H9 (cell line): ENCODE measurements around the gene TSHZ1. TPM values are rescaled to one million over a fixed set of nuclear protein-coding genes. Genes with fewer than 3 reads are reported as not detected.

Source experiments
- DNase-seq: peaks from one replicate; pipeline ENCODE4 v3.0.0-alpha.2; 2017
- H2AFZ ChIP-seq: one replicate; pipeline ENCODE4 v1.6.1; 2013; ENCODE audit warnings: mild to moderate bottlenecking, low read length, control low read depth, moderate library complexity
- H2AK5ac ChIP-seq: 2 replicates; pipeline ENCODE4 v1.6.1; 2013; ENCODE audit warnings: low read length, control low read depth, mixed read lengths; ENCODE audit not compliant: insufficient read length
- H2BK120ac ChIP-seq: one replicate; pipeline ENCODE4 v1.6.1; 2013; ENCODE audit warnings: low read depth, mild to moderate bottlenecking, low read length, control low read depth, inconsistent platforms; ENCODE audit not compliant: poor library complexity, severe bottlenecking
- H2BK12ac ChIP-seq: 2 replicates; pipeline ENCODE4 v1.6.1; 2013; ENCODE audit warnings: low read length, control low read depth, mixed read lengths, low read depth; ENCODE audit not compliant: insufficient read length
- H2BK15ac ChIP-seq: 2 replicates; pipeline ENCODE4 v1.6.1; 2013; ENCODE audit warnings: low read depth, low read length, control low read depth
- H2BK20ac ChIP-seq: one replicate; pipeline ENCODE4 v1.6.1; 2013; ENCODE audit warnings: low read depth, mild to moderate bottlenecking, low read length, control low read depth, inconsistent platforms; ENCODE audit not compliant: poor library complexity, severe bottlenecking
- H2BK5ac ChIP-seq: 2 replicates; pipeline ENCODE4 v1.6.1; 2013; ENCODE audit warnings: low read length, control low read depth, mixed read lengths; ENCODE audit not compliant: insufficient read length
- H3K14ac ChIP-seq: 2 replicates; pipeline ENCODE4 v1.6.1; 2013; ENCODE audit warnings: low read length, control low read depth; ENCODE audit not compliant: insufficient read depth
- H3K18ac ChIP-seq: 2 replicates; pipeline ENCODE4 v1.6.1; 2013; ENCODE audit warnings: low read depth, mild to moderate bottlenecking, mixed read lengths, low read length, control low read depth; ENCODE audit not compliant: insufficient read length
- H3K23ac ChIP-seq: 2 replicates; pipeline ENCODE4 v1.6.1; 2013; ENCODE audit warnings: low read length, control low read depth, mixed read lengths, low read depth; ENCODE audit not compliant: insufficient read length
- H3K23me2 ChIP-seq: 2 replicates; pipeline ENCODE4 v1.6.1; 2013; ENCODE audit warnings: low read depth, mild to moderate bottlenecking, mixed read lengths, low read length, control low read depth; ENCODE audit not compliant: insufficient read length, poor library complexity, severe bottlenecking
- H3K27ac ChIP-seq: 2 replicates; pipeline ENCODE4 v1.5.1; 2013; ENCODE audit warnings: low read length, control low read depth, mixed read lengths, low read depth; ENCODE audit not compliant: insufficient read length
- H3K27me3 ChIP-seq: 2 replicates; pipeline ENCODE4 v1.6.1; 2013; ENCODE audit warnings: low read length, control low read depth, inconsistent platforms; ENCODE audit not compliant: insufficient read depth
- H3K4ac ChIP-seq: 2 replicates; pipeline ENCODE4 v1.6.1; 2013; ENCODE audit warnings: low read depth, mild to moderate bottlenecking, control low read depth, inconsistent platforms, low read length, moderate library complexity
- H3K4me1 ChIP-seq: 2 replicates; pipeline ENCODE4 v1.6.1; 2013; ENCODE audit warnings: low read length, control low read depth, inconsistent platforms; ENCODE audit not compliant: insufficient read depth
- H3K4me2 ChIP-seq: 2 replicates; pipeline ENCODE4 v1.6.1; 2013; ENCODE audit warnings: low read length, control low read depth, mixed read lengths; ENCODE audit not compliant: insufficient read length, insufficient read depth
- H3K56ac ChIP-seq: 2 replicates; pipeline ENCODE4 v1.6.1; 2013; ENCODE audit warnings: low read depth, mild to moderate bottlenecking, mixed read lengths, low read length, control low read depth; ENCODE audit not compliant: insufficient read length
- H3K79me1 ChIP-seq: 2 replicates; pipeline ENCODE4 v1.6.1; 2013; ENCODE audit warnings: low read depth, mild to moderate bottlenecking, moderate library complexity, low read length, control low read depth, inconsistent platforms; ENCODE audit not compliant: insufficient read depth, poor library complexity, severe bottlenecking
- H3K79me2 ChIP-seq: 2 replicates; pipeline ENCODE4 v1.6.1; 2013; ENCODE audit warnings: low read length, control low read depth, inconsistent platforms; ENCODE audit not compliant: insufficient read depth
- H3K9ac ChIP-seq: 2 replicates; pipeline ENCODE4 v1.6.1; 2013; ENCODE audit warnings: low read length, control low read depth, mixed read lengths; ENCODE audit not compliant: insufficient read length; ENCODE audit errors: extremely low read depth
- H3K9me3 ChIP-seq: one replicate; pipeline ENCODE4 v1.6.1; 2013; ENCODE audit warnings: low read depth, low read length, inconsistent platforms; ENCODE audit not compliant: control insufficient read depth
- H3T11ph ChIP-seq: one replicate; pipeline ENCODE4 v1.6.1; 2013; ENCODE audit warnings: mild to moderate bottlenecking, low read length, control low read depth, inconsistent platforms
- H4K20me1 ChIP-seq: one replicate; pipeline ENCODE4 v1.6.1; 2013; ENCODE audit not compliant: control insufficient read depth, insufficient read length, insufficient read depth
- H4K5ac ChIP-seq: 2 replicates; pipeline ENCODE4 v1.6.1; 2013; ENCODE audit warnings: low read depth, mild to moderate bottlenecking, mixed read lengths, low read length, control low read depth; ENCODE audit not compliant: insufficient read length
- H4K8ac ChIP-seq: replicated peaks from 2 replicates; pipeline ENCODE4 v1.6.1; 2013; ENCODE audit warnings: low read length, control low read depth, mixed read lengths, low read depth; ENCODE audit not compliant: insufficient read length
- H4K91ac ChIP-seq: 2 replicates; pipeline ENCODE4 v1.6.1; 2013; ENCODE audit warnings: low read depth, mild to moderate bottlenecking, moderate library complexity, mixed read lengths, low read length, control low read depth; ENCODE audit not compliant: insufficient read length
- H3K27ac Mint-ChIP-seq, 3 experiments: 2 replicates in 2 of 3; 3 replicates in 1 of 3; pipeline ENCODE4 v1.8.0; 2020 to 2021; ENCODE audit warnings: mixed read lengths in 3 of 3, mild to moderate bottlenecking in 1 of 3, moderate library complexity in 1 of 3
- H3K27me3 Mint-ChIP-seq: 2 replicates; pipeline ENCODE4 v1.8.0; 2021; ENCODE audit warnings: low read depth, mild to moderate bottlenecking, moderate library complexity, mixed read lengths
- H3K36me3 Mint-ChIP-seq, 3 experiments: 2 replicates in 2 of 3; 3 replicates in 1 of 3; pipeline ENCODE4 v1.8.0; 2020 to 2021; ENCODE audit warnings: low read depth in 3 of 3, mixed read lengths in 3 of 3; ENCODE audit not compliant: insufficient read depth in 1 of 3
- H3K4me1 Mint-ChIP-seq, 2 experiments: 2 replicates each; pipeline ENCODE4 v1.8.0; 2020; ENCODE audit warnings: mixed read lengths in 2 of 2
- H3K4me3 Mint-ChIP-seq, 2 experiments: 2 replicates in 1 of 2; 3 replicates in 1 of 2; pipeline ENCODE4 v1.8.0; 2020 to 2021; ENCODE audit warnings: mild to moderate bottlenecking in 2 of 2, mixed read lengths in 2 of 2, moderate library complexity in 1 of 2
- H3K9me3 Mint-ChIP-seq, 2 experiments: 2 replicates in 1 of 2; 3 replicates in 1 of 2; pipeline ENCODE4 v1.8.0; 2020; ENCODE audit warnings: mild to moderate bottlenecking in 2 of 2, mixed read lengths in 2 of 2, moderate library complexity in 1 of 2
- CTCF ChIP-seq: fragments of 200-600 bp; sonication (generic); conservative IDR thresholded peaks from 3 replicates; pipeline ENCODE4 v1.8.0; 2021; ENCODE audit warnings: antibody characterized with exemption, mild to moderate bottlenecking
- WGBS: extraction: QIAGEN DNeasy Blood & Tissue Kit; methylation state at CpG from one replicate; pipeline ENCODE4 v1.1.7; 2013; ENCODE audit warnings: missing lambda C conversion rate, low lambda C conversion rate, mixed read lengths; ENCODE audit not compliant: insufficient read length; ENCODE audit errors: extremely low coverage; 5-methylcytosine and 5-hydroxymethylcytosine counted together
- total RNA-seq: library from RNA; stranded (reverse); gene quantifications from 2 replicates; pipeline ENCODE4 v1.2.1, GENCODE V29; 2021

TSHZ1 gene
- total RNA-seq, 1 experiment from 2014 or later: 0.15 TPM

- no peak overlapping the region for H4K91ac ChIP-seq
- H2BK15ac ChIP-seq: no peak overlapping the region
- no peak overlapping the region for H3K18ac ChIP-seq
- Mint-ChIP-seq H3K27me3 (no peaks in the 10 kb centered on the region), H3K36me3 (no peaks in the 10 kb centered on the region), H3K4me3 (no peak overlapping the region), H3K4me1 (peaks cover 11 to 16% of the 10 kb centered on the region in 2 experiments), H3K27ac (no peak overlapping the region; a peak in 1 of 7 replicates), H3K9me3 (no peaks in the 10 kb centered on the region)
- H3K4ac ChIP-seq: no peak overlapping the region
- H3K4me1 ChIP-seq: no peaks in the 10 kb centered on the region
- no peaks in the 10 kb centered on the region for H3K9me3 ChIP-seq
- H2AK5ac ChIP-seq: no peak overlapping the region
- no peaks in the 10 kb centered on the region for H3K23me2 ChIP-seq
- no peak overlapping the region for H3K9ac ChIP-seq
- no peak overlapping the region for H2AFZ ChIP-seq
- no CpG with 5 or more reads among the region's 4 CpGs for WGBS
- no peak overlapping the region for H3K23ac ChIP-seq
- no peaks in the 10 kb centered on the region for H3K27me3 ChIP-seq
- H3K4me2 ChIP-seq: no peak overlapping the region
- no peak for DNase-seq
- no peaks in the 10 kb centered on the region for H3K79me1 ChIP-seq
- H3K79me2 ChIP-seq: no peaks in the 10 kb centered on the region
- no peak overlapping the region for H3T11ph ChIP-seq
- no peak overlapping the region for H3K27ac ChIP-seq
- H2BK5ac ChIP-seq: no peak overlapping the region
- no peak overlapping the region for H4K5ac ChIP-seq
- no peak overlapping the region for H3K14ac ChIP-seq
- H2BK20ac ChIP-seq: no peak overlapping the region
- no peak for TF ChIP-seq CTCF
- H2BK120ac ChIP-seq: no peak overlapping the region
- H4K8ac ChIP-seq: no peak overlapping the region
- H2BK12ac ChIP-seq: no peak overlapping the region
- H3K56ac ChIP-seq: no peak overlapping the region
- H4K20me1 ChIP-seq: no peaks in the 10 kb centered on the region
Measured at GRCh38 chr18:75162978-75163377, 47.6 kb upstream of the TSHZ1 start.
